Stimulated activated naive CD4-positive, alpha-beta T cell treated with Interleukin-2 at 50 U/mL for 16 hours (primary cell): ENCODE measurements around the gene SBK2.
"Not testable (repeated sequence)": the region's sequence is repeated elsewhere in the genome, so short reads cannot be mapped to it uniquely, and the experiment has no call there.

Experiments
- DNase-seq: peaks from one replicate; lab custom pipeline; 2025; lab: John Stamatoyannopoulos, UW

The SBK2 gene, protein sequence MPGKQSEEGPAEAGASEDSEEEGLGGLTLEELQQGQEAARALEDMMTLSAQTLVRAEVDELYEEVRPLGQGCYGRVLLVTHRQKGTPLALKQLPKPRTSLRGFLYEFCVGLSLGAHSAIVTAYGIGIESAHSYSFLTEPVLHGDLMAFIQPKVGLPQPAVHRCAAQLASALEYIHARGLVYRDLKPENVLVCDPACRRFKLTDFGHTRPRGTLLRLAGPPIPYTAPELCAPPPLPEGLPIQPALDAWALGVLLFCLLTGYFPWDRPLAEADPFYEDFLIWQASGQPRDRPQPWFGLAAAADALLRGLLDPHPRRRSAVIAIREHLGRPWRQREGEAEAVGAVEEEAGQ

DNA sequence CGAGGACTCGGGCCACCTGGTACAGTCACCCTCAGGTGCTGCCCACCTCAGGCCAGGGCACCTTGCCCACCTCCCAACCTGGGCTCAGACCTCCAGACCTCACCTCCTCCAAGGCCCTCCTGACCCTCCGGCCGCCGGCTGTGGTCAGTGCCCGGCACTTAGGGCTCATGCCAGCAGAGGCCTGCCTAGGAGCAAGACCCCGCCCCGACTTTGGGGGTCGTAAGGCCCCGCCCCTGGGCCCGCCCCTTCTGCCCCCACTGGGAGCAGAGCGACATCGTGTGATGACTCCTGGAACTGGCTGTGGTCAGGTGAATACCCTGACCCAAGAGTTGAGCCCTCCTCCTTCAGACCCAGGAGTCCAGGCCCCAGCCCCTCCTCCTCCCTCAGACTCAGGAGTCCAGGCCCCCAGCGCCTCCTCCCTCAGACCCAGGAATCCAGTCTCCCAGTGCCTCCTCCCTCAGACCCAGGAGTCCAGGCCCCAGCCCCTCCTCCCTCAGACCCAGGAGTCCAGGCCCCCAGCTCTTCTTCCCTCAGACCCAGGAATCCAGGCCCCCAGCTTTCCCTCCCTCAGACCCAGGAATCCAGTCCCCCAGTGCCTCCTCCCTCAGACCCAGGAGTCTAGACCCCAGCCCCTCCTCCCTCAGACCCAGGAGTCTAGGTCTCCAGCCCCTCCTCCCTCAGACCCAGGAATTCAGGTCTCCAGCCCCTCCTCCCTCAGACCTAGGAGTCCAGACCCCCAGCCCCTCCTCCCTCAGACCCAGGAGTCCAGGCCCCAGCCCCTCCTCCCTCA is at the start of gene SBK2:
SBK2 (minus strand) TSS at position 183 of the 790 bp plus-strand sequence. CDS start 839 bp downstream, outside the sequence.
- no peak for DNase-seq

DNA sequence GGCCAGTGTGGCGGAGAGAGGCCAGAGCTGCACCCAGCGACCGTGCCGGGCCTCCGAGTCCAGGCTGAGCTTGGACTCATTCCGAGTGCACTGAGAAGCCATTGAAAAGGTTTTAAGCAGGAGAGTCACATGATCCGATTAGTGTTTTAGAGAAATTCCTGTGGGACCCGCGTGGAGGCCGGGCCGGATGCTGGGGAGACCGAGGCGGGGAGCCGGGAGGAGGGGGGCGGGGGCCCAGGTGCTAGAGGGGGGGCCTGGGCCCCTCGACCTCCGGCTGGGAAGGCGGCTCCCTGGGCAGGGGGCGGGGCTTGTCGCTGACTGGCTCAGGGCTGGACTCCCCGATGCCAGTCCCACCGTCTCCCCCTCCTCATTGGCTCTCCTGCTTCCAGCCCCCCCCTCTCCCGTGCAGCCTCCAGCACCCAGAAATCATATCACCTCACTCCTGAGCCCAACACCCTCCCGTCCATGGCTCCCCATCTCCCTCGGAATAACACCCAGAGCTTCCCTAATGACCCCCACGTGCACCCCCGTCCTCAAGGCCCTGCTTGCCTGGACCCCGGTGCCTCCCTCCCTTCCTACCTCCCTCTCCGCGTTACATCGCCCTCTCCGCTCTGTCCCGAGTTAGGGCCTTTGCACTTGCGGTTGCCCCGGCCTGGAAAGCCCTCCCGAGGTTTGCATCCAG is 48.9 kb upstream of the SBK2 start:
- DNase-seq, result peak; percentile 29

DNA sequence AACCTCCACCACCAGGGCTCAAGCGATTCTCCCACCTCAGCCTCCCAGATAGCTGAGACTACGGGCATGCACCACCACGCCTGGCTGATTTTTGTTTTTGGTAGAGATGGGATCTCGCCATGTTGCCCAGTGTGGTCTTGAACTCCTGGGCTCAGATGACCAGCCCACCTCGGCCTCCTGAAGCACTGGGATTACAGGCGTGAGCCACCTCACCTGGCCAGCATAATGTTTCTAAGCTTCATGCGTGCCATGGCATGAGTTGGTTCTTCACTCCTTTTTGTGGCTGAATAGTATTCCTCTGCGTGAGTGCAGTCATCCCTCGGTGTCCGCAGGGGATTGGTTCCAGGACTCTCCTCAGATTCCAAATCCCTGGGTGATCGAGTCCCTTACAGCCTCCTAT is 47.9 kb upstream of the SBK2 start:
- DNase-seq, result no peak

DNA sequence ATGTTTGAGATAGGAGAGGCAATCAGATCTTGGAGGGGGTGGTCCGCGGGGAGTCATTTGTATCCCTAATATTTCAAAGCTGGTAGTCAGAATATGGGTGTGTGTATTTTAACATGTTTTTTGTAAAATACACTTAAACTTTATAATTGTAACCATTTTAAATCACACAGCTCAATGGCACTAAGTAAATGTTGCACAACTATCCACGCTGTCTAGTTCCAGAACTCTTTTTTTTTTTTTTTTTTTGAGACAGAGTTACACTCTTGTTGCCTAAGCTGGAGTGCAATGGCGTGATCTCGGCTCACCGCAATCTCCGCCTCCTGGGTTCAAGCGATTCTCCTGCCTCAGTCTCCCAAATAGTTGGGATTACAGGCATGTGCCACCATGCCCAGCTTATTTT is 47.0 kb upstream of the SBK2 start:
- DNase-seq, result not testable (repeated sequence)

DNA sequence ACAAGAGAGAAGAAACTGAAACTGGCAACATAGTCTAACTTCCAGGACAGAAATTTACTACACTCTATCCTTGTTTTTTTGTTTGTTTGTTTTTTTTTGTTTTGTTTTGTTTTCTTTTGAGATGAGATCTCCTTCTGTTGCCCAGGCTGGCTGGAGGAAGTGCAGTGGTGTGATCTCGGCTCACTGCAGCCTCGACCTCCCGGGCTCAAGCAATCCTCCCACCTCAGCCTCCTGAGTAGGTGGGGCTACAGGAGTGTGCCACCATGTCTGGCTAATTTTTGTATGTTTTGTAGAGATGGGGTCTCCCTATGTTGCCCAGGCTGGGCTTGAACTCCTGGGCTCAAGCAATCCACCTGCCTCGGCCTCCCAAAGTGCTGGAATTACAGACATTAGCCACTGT is 45.4 kb upstream of the SBK2 start:
- not testable (repeated sequence) for DNase-seq

DNA sequence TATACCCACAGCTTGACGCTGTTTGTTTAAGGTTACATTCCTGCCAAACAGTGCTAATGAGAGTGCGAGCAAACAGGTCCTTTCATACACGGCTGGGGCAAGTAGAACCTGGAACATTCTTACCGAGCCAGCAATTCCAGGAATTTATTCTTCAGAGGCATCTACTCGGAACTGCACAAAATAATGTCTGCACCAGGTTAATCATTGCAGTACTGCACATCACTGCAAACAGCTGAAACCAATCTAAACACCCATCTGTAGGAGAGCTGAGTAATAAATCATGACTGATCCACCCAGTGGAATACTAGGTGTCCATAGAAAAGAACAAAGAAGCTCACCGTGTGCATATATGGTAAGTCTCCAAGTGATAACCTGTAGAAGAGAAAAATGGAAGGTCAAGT is 44.9 kb upstream of the SBK2 start:
- no peak for DNase-seq

DNA sequence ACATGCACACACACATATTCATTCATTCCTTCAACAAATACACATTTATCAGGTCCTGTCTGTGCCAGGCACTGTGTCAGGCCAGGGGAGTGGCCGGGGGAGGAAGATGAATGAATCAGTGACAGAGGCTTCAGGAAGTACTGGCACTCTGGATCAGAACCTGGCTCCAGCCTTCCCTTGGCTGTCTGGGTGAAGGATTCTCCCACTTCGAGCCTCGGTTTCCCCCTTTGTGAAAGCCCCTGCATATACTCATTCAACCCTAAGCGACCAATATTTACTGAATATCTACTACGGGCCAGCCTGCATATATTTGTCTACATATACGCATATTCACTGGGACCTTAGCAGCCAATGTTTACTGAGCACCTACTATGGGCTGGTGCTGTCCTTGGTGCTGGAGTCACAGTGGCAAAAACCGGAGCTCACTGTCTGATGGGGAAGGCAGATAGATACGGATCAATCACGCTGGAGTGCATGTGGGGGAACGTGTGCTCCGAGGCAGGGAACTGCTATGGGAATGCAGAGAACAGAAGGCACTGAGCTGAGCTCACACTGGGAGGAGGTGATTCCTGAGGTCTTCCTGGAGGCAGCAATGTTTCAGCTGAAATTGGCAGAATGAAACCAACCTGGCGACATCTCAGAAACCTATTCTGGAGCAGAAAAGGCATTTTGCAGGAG is 44.4 kb upstream of the SBK2 start:
- DNase-seq, result no peak

DNA sequence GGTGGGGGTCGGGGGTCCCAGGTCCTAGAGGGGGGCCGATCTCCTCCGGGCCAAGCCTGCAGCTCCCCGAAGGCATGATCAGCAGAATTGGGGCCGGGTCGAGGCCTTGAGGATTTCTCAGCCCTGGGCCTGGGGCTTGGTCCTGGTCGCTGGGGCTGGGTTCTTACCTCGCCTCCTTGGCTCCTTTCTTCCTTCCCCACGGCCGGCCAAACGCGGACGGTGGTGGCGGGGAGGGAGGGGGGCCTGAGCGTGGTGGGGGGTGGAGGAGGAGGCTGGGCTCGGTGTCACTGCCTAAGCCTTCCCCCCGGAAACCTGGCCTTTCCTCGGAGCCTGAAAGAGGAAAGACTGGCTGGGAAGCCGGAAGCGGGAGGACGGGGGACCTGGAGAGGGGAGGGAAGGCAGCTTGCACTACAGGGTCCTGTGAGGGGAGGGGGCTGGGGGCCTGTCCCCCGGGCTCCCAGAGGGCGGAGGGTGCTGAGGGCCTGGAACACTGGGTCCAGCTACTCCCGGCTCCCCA is 43.8 kb upstream of the SBK2 start, which contains the start of gene ZNF579:
ZNF579 (minus strand) TSS at position 221 of the 517 bp plus-strand sequence. CDS start 1,209 bp downstream, outside the sequence.
- DNase-seq, result peak; percentile 73

DNA sequence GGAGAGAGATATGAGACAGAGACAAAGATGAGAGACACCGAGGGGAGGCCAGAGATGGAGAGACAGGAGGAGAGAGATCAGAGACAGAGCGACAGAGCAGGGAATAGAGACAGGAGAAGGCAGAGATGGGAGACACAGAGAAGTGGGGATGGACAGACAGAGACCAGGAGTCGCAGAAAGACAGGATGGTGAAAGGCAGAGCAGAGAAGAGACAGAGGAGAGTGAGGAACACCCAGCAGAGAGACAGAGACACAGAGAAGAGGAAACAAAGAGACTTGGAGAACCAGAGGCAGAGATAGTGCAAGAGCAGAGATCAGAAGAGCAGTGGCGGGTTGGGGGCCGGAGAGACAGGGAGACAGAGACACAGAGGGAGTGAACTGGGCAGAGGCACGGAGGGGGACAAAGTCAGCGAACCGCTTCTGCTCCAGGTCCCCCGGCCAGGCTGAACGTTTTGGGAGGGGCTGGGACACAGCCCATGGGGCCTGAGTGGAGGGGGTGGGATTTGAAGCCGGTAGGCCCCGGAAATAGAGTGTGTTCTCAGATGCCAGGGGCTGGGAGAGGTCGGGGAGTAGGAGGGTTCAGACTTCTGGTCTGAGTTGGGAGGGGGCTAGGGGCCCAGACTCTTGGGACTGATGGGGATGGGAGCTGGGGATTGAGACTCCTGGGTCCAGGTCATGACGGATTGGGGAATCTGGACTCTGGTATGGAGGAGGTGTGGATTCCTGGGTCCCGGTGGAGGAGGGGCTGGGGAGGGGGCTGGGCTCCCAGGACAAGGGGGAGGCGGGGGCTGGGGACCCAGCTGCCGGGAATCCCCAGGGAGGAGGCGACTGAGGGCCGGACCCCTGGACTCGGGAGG is 43.1 kb upstream of the SBK2 start:
- DNase-seq, result no peak

DNA sequence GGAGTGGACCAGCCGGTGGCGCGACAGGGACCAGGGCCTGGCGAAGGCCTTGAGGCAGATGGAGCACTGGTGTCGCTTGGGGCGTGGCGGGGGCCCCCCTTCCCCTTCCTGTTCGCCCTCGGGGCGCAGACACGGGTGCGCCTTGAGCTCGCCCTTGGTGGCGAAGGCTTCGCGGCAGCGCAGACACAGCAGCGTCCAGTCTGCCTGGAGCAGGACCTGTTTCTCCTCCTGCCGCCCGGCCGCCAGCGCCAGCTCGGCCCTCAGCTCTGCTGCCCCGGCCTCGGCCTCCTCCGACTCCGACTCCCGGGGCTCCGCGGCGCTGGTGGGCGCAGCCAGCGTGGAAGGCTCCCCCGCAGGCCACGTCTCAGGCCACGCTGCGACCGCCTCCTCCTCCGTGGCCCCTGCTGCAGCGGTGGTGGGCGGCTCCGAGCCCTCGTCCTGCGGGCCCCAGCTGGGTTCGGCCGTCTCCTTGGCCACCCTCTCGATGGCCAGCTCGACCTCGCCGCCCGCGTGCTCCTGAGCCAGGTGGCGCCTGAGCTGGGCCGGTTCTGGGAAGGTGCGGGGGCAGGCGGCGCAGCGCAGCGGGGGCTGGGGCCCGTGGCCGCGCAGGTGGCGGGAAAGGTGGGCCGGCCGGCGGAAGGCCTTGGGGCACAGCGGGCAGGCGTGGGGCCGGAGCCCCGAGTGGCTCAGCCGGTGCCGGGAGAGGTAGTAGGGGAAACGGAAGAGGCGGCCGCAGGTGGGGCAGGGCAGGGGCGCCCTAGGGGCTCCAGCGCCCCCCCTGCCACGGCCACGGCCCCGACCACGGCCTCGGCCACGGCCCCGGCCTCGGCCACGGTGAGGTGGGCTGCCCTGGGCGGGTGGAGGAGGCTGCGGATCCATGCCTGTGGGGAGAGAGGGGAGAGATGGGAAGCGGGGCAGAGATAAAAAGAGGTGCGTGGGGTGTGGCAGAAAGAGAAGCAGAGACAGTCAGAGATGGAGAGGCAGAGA is 42.1 kb upstream of the SBK2 start:
- DNase-seq, result no peak

DNA sequence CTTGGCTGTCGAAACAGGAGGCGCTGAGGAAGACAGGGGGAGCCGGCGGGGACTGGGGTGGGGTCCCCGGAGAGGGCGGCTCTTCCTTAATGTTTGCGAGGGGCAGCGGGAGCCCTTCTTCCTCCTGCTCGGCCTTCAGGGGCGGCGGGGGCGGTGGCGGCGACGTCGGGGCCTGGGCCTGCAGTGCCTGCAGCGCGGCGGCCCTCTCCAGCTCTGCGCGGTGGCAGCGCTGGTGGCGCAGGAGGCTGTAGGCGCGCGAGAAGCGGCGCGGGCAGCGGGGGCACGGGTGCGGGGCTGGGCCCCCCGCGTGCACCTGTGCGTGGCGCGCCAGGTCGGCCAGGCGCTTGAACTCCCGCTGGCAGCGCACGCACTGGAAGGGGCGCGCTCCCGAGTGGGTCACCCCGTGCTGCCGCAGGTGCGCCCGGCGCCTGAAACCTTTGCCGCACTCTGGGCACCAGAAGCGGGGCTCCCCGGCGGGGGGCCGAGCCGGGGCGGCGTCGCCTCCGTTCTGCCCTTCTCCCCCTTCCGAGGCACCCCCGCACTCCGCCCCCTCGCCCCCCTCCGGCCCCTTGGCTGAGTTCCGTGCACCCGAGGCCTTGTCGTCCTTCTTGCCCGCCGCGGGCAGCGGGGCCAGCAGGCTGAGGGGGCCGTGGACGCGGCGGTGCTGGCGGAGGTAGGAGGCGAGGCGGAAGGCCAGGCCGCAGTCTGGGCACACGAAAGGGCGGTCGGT is 41.3 kb upstream of the SBK2 start:
- DNase-seq, result no peak

DNA sequence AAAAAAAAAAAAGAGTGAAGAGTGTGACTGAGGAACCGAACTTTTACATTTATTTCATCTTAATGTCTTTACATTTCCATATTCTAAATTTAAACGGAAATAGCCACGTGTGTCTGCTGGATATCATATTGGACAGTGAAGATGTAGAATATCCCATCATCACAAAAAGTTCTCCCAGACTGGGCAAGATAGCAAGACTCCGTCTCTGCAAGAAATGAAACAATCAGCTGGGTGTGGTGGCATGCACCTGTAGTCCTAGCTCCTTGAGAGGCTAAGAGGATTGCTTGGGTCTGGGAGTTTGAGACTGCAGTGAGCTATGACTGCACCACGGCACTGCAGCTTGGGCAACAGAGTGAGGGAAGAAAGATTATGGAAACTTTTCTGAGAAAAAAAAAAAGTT is 39.8 kb upstream of the SBK2 start:
- no peak for DNase-seq

DNA sequence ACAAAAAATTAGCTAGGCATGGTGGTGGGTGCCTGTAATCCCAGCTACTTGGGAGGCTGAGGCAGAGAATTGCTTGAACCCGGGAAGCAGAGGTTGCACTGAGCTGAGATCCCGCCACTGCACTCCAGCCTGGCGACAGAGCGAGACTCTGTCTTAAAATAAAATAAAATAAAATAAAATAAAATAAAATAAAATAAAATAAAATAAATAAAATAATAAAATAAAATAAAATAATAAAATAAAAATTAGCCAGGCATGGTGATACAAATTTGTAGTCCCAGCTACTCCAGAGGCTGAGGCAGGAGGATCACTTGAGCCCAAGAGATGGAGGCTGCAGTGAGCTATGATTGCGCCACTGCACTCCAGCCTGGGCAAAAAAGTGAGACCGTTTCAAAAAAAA is 37.0 kb upstream of the SBK2 start:
- not testable (repeated sequence) for DNase-seq

DNA sequence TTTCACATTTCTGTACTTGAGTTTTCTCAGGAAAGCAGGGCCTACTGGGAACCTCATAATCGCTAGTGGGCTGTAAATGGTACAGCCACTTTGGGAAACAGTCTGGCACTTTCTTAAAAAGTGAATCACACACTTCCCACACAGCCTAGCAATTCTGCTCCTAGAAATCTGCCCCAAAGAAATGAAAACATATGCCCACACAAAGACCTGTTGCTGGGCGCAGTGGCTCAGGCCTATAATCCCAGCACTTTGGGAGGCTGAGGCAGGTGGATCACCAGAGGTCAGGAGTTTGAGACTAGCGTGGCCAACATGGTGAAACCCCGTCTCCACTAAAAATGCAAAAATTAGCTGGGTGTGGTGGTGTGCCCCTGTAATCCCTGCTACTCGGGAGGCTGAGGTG is 32.5 kb upstream of the SBK2 start:
- DNase-seq, result not testable (repeated sequence)

DNA sequence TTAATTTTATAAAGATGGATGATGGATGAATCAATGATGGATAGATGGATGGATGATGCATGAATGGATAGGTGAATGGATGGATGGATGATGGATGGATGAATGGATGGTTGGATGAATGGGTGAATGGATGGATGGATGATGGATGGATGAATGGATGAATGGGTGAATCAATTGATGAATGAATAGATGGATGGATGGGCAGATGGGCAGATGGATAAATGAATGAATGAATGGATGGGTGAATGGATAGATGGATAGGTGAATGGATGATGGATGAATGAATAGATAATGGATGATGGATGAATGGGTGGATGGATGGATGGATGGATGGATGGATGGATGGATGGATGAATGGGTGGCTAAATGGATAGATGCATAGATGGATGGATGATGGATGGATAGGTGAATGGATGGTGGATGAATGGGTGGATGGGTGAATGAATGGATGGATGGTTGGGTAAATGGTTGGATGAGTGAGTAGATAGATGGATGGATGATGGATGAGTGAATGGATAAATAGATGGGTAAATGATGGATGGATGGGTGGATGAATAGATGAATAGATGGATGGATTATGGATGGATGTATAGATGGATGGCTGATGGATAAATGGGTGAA is 30.9 kb upstream of the SBK2 start:
- no peak for DNase-seq

DNA sequence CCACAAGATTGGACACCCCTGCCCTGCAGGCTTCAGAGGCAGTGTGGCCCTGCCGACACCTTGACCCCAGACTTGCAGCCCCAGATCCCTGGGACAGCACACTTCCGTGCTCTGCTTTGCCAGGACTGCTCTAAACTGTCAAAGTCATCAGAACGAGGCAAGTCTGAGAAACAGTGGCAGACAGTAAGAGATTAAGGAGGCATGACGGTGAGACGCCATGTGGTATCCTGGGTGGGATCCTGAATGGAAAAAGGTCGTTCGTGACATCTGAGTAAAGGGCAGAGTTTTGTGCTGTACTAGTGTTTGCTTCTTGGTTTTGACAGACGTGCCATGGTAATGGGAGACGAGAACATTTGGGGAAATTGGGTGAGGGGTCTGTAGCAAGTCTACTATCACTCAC is 29.9 kb upstream of the SBK2 start:
- no peak for DNase-seq

DNA sequence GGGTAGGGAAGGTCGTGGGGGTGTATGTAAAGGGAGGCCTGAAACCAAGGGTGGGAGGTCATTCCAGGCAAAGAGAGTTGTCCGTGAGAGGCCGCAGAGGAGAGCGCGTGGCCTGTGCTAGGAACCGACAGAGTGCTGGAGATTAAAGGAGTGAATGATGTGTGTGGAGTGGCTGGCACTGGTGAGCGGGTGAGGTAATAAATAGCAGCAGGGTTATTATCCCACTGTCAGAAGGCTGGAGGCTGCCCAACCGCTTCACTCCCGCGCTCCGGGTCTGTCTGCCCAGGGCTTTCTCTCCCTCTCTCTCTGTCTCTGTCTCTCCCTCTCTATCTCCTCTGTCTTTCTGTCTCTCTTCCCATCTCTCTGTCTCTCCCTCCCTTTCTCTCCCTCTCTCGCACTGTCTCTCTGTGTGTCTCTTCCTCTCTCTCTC is 26.3 kb upstream of the SBK2 start:
- DNase-seq, result no peak

DNA sequence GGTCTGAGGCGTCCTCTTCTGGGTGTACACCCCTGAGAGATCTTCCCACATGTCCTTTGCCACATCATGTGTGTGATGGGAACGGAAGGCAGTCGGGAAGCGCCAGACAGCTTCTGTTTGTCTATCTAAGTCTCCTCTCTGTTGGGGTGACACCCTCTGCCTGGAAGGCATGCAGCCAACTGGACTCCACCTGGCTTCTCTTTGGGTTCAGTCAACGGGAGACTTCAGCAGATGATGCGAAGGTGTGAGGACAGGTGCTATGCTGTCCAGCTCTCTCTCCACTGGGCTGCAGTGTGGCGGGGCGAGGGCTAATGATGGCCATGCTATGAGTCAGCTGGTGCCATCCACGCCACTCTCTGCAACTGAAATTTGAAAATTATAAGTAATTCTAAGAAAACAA is 22.8 kb upstream of the SBK2 start:
- DNase-seq, result no peak
